Stomach (tissue), 4 donors: ENCODE data around the gene HTR1B.

Experiments used
- POLR2A ChIP-seq, 4 donors: fragments of 450-650 bp; IDR thresholded peaks; one replicate each; pipeline ENCODE4 v1.6.1; 2016; ENCODE audit warnings: antibody characterized with exemption in 4 of 4, control low read depth in 2 of 4, mild to moderate bottlenecking in 1 of 4, moderate library complexity in 1 of 4
- TF ChIP-seq, protein P1 (sequence below), 7 experiments: fragments of 450-650 bp in 4 of 7; fragments of 200-600 bp in 3 of 7; sonication (generic) in 3 of 7; IDR thresholded peaks; one replicate each; pipeline ENCODE4 v1.5.1; 2016 to 2019; ENCODE audit warnings: antibody characterized with exemption in 7 of 7, control low read depth in 2 of 7, mild to moderate bottlenecking in 1 of 7

DNA sequence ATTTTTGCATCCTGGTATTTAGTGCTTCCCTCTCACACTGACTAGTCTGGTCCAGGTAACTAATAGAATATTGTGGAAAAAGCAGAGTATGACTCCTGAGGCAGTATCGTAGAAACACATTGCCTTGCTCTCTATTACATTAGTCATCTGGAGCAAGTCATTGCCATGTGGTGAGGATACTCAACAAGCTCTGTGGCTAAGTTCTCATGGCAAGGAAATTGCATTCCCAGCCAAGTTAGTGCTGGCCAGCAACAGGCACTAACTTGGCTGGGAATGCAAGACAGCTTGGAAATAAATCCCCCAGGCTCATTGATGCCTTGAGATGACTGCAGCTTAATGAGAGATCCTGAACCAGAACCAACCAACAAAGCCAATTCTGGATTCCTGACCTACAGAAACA, 39.7 kb upstream of the HTR1B start:
- TF ChIP-seq, protein P1, sequence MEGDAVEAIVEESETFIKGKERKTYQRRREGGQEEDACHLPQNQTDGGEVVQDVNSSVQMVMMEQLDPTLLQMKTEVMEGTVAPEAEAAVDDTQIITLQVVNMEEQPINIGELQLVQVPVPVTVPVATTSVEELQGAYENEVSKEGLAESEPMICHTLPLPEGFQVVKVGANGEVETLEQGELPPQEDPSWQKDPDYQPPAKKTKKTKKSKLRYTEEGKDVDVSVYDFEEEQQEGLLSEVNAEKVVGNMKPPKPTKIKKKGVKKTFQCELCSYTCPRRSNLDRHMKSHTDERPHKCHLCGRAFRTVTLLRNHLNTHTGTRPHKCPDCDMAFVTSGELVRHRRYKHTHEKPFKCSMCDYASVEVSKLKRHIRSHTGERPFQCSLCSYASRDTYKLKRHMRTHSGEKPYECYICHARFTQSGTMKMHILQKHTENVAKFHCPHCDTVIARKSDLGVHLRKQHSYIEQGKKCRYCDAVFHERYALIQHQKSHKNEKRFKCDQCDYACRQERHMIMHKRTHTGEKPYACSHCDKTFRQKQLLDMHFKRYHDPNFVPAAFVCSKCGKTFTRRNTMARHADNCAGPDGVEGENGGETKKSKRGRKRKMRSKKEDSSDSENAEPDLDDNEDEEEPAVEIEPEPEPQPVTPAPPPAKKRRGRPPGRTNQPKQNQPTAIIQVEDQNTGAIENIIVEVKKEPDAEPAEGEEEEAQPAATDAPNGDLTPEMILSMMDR (IDR thresholded peaks at IDR 0.05) = no peak
- no peak for TF ChIP-seq POLR2A (IDR thresholded peaks at IDR 0.05)
